Measurements from ENCODE around the gene OBSCN. TPM values are rescaled to one million over a fixed set of nuclear protein-coding genes. Genes with fewer than 3 reads are reported as not detected.

OBSCN gene
- total and polyA plus RNA-seq, 10 of the 15 experiments (the other 5 are each of a cell fraction or from before 2014, with no cell fraction given), result 0.01 to 0.36 (median 0.08) TPM; not detected in 2

- CTCF ChIA-PET, result no interaction called here
- Histone ChIP-seq H4K20me1 (ENCODE audit: control insufficient read depth, insufficient read depth) (no peaks in the 10 kb centered on the region), H3K27ac (ENCODE audit: control insufficient read depth, insufficient read depth) (no peak overlapping the region), H3K79me2 (ENCODE audit: control insufficient read depth, insufficient read depth, low read length) (no peaks in the 10 kb centered on the region), H2AFZ (ENCODE audit: control insufficient read depth, low read depth, low read length) (no peak overlapping the region), H3K4me1 (ENCODE audit: control insufficient read depth, insufficient read depth, low read length) (no peaks in the 10 kb centered on the region), H3K4me3 (no peak overlapping the region), H3K27me3 (replicated peaks in 1 of 2; ENCODE audit: control insufficient read depth in 2 of 2, insufficient read depth in 2 of 2, low read length in 1 of 2) (no peaks in the 10 kb centered on the region; a peak in 1 of 4 replicates), H3K9ac (ENCODE audit: control insufficient read depth, insufficient read depth, low read length) (no peak overlapping the region), H3K36me3 (ENCODE audit: control insufficient read depth in 2 of 2, insufficient read depth in 2 of 2, low read length in 1 of 2) (no peaks in the 10 kb centered on the region), H3K9me3 (replicated peaks; ENCODE audit: control insufficient read depth, insufficient read depth, low read length) (no peaks in the 10 kb centered on the region; the same call in 2 of the 3 replicates), H3K4me2 (ENCODE audit: control insufficient read depth, insufficient read depth) (no peak overlapping the region)
- FAIRE-seq (no peak), ATAC-seq (no peak), DNase-seq (ENCODE audit: low read depth, low spot score) (no peak)
- WGBS (ENCODE audit: insufficient coverage, insufficient replicate concordance, low lambda C conversion rate, missing lambda C conversion rate), result 38% methylated on average over 2 of the region's 4 CpGs
- BruUV-seq (replicated peaks), result no TSS peak
- in situ Hi-C loops (cut with MboI), result no loop called here
- RAD21 ChIA-PET (ENCODE audit: unreplicated experiment), result no interaction called here
- SMC1A ChIA-PET (ENCODE audit: uncharacterized antibody, unreplicated experiment), result no interaction called here
- intact Hi-C loops (cut with micrococcal nuclease; ENCODE audit: unreplicated experiment), result no loop called here
- POLR2A ChIA-PET, result no interaction called here
- TF ChIP-seq EGR1 (IDR thresholded peaks at IDR 0.05; ENCODE audit: borderline replicate concordance in 1 of 2, low read depth in 2 of 2, low read length in 2 of 2), result no peak
- no peak for TF ChIP-seq BCLAF1 (IDR thresholded peaks at IDR 0.05)
- TF ChIP-seq ATF7 (IDR thresholded peaks at IDR 0.05; ENCODE audit: low read depth), result no peak
- no peak for TF ChIP-seq MTA2 (IDR thresholded peaks at IDR 0.05; ENCODE audit: low read depth)
- no peak for TF ChIP-seq SKIL (IDR thresholded peaks at IDR 0.05; ENCODE audit: low read depth, poor library complexity, severe bottlenecking)
- no peak for TF ChIP-seq ZBTB40 (IDR thresholded peaks at IDR 0.05; ENCODE audit: borderline replicate concordance)
- TF ChIP-seq IKZF2 (IDR thresholded peaks at IDR 0.05), result no peak
- TF ChIP-seq FOXM1 (IDR thresholded peaks at IDR 0.05; ENCODE audit: low read depth, low read length), result no peak
- no peak for TF ChIP-seq SREBF1 (IDR thresholded peaks at IDR 0.05; ENCODE audit: low read length)
- no peak for TF ChIP-seq HCFC1 (IDR thresholded peaks at IDR 0.05; ENCODE audit: low read length)
- no peak for TF ChIP-seq RAD21 (IDR thresholded peaks at IDR 0.05; ENCODE audit: insufficient read depth, low read depth, low read length)
- no peak for TF ChIP-seq ZNF274 (IDR thresholded peaks at IDR 0.05; ENCODE audit: insufficient read depth, insufficient read length)
Measured at GRCh38 chr1:228371741-228372182, 163.9 kb downstream of the OBSCN start.
